ENCODE measurements around the gene CHRNA9. TPM values are rescaled to one million over a fixed set of nuclear protein-coding genes. Genes with fewer than 3 reads are reported as not detected.

The CHRNA9 gene, protein sequence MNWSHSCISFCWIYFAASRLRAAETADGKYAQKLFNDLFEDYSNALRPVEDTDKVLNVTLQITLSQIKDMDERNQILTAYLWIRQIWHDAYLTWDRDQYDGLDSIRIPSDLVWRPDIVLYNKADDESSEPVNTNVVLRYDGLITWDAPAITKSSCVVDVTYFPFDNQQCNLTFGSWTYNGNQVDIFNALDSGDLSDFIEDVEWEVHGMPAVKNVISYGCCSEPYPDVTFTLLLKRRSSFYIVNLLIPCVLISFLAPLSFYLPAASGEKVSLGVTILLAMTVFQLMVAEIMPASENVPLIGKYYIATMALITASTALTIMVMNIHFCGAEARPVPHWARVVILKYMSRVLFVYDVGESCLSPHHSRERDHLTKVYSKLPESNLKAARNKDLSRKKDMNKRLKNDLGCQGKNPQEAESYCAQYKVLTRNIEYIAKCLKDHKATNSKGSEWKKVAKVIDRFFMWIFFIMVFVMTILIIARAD
- not detected for total RNA-seq

DNA sequence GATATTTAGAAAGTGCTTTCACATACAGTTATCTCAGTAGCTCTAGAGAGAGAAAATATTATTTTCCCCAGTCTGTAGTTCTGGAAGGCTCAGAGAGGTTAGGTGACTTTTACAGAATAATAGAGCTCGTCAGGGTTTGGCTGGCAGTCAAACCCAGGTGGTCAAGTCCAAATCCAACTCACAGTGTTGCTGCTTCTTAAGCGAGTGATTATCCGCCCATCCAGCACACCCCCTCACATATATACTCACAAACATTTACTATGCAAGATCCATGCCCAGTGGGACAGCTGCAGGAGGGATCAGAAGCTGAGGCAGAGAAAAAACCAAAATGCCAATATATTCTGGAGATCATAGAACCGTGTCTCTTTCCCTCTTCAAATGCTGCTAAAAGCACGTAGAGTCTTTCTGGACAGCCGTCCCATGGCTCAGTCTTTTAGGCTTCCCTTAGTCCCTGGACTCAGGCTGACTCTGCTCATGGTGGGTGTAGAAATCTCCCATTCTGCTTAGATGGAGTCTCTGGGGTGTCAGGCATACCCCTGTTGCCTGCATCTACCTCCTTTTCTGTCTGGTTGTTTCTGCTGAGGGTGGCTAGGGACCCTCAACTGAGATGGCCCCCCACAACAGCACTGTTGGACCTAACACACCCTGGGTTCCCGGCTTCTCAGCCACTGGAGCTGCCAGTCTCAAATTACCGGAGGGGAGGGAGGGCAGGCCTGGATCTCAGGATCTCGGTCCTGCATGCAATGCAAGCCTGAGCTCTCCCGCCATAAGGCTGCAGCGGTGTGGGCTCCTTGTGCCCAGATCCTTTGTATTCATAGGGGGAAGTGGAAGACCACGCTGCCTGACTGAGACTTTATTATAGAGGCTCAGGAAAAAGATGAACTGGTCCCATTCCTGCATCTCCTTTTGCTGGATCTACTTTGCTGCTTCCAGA, at the start of gene CHRNA9:
TSS of gene CHRNA9 (plus strand) at position 743 of the 934 bp plus-strand sequence. CDS start at position 878, 135 bp downstream.

Small RNA genes within 50 kb of the gene (small RNA-seq; reads per million reads assigned to genes)
- not detected for gene RNU7-74P (ENCODE audit: low replicate concordance)

Other genes starting within 250 kb of the CHRNA9 start
- not detected for gene RHOH, start 138.3 kb upstream of the CHRNA9 start, total RNA-seq